NCI-H69 (cell line): ENCODE data around the gene FAM47E.
A peak's percentile ranks its signal among the peaks of the same experiment; 100 is the strongest.
"Not testable (repeated sequence)": the region's sequence is repeated elsewhere in the genome, so short reads cannot be mapped to it uniquely, and the experiment has no call there.

Experiments used
- DNase-seq: peaks from one replicate; lab custom pipeline; 2025; lab: John Stamatoyannopoulos, UW

FAM47E gene

DNA sequence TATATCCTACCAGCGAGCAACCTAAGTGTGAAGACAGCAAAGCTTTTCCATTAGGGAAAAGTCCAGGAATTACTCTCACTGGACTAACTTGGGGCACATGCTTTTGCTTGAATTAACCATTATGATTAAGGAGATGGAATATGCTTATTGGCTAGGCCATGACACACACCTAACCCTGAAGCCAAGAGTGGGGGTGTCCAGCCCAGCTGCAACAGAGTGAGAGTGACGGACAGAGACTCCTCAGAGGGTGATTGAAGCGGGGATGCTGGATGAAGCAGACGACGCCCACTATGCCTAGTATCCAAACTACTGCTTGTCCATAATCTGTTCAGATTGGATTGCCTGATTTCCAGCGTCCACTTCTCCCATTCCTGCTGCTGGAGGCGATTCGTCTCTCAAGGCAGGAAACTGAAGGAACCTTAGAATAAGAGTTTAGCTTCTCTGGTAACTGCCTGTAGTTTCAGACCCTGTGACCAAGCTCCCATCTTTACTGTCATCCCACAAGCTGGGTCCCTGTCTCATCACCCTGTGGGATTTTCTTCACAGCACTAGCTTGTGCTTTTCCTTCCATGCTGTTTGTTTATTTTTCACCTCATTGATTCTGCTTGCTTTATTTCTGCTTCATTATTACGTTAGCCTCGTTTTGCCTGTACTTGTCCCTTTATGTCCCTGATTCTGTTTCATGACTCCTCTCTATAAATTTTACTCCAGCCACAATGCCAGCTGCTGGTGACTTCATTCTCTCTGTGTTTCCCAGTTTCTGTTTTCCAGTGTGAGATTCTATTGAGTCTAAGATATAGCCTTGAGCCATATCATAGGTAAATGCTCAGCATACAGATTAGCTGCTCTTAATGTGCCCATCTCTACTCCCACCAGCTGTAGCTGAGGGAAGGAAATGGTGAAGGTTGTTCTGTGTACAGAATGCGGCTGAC, 19.0 kb downstream of the FAM47E start:
- DNase-seq = peak; percentile 61

DNA sequence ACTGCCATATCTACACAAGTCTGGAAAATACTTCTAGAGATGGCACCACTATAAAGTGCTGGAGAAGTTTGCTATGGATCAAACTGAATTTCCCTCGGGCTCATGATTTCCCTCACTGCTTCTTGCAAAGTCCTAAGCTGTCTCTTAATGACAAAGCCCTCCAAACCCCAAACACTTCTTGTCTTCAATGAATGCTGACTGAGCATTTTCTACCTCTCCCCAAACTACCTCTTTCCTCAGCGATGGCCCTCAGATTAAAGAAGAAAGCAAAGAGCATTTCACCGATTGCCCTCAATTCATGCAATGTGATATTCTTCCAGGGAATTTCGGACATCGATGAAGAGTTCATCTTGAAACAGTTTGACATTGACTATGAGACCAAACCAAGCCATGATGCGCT, 19.7 kb downstream of the FAM47E start:
- no peak for DNase-seq

GRCh38 chr4:76272073-76272472, 20.6 kb downstream of the FAM47E start:
- DNase-seq = no peak

- DNase-seq = no peak
These were observed 21.1 kb downstream of the FAM47E start for GRCh38 chr4:76272582-76272981.

GRCh38 chr4:76272999-76273398, 21.5 kb downstream of the FAM47E start:
- no peak for DNase-seq

GRCh38 chr4:76275486-76276124, 24.1 kb downstream of the FAM47E start:
- DNase-seq = no peak

GRCh38 chr4:76276813-76277212, 25.3 kb downstream of the FAM47E start:
- no peak for DNase-seq

GRCh38 chr4:76277667-76278066, 26.1 kb downstream of the FAM47E start:
- DNase-seq = no peak

DNA sequence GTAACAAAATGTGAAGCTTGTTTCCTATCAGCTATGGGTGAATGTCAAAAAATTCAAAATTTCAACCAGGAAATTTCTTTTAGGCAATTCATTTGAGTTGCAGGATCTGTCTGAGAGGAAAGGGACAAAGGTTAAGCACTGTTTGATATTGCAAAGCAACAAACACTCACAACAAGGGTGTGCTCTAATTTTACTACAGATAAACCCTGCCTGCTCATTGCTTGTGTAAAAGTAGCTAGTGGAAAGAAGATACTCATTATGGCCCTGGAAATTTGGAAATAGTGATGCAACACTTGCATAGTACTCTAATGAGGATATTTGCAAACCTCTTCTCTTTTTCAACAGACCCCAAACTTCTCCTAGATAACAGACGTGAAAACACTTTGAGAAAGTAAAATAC, 27.1 kb downstream of the FAM47E start:
- no peak for DNase-seq

- DNase-seq = peak; percentile 9
These were observed 27.9 kb downstream of the FAM47E start for GRCh38 chr4:76279462-76279861.

GRCh38 chr4:76280488-76281441, 29.2 kb downstream of the FAM47E start:
- DNase-seq = no peak

DNA sequence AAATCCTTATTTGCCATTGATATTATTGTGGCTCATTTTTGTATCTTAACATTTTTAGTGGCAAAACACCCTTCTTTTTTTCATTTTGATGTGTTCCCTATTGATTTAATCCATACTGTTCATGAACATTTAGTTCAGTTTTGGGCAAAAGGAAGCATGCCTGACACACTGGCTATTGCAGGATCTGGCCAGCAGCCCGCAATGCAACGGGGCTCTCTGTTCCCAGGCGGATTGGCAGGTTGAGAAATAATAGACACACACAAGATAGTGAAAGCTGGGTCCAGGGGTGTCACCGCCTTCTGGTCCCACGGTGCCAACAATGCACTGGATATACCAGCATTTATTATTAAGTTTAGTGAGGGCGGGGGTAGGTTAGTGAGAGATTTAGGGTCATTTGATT, 30.1 kb downstream of the FAM47E start:
- not testable (repeated sequence) for DNase-seq

DNA sequence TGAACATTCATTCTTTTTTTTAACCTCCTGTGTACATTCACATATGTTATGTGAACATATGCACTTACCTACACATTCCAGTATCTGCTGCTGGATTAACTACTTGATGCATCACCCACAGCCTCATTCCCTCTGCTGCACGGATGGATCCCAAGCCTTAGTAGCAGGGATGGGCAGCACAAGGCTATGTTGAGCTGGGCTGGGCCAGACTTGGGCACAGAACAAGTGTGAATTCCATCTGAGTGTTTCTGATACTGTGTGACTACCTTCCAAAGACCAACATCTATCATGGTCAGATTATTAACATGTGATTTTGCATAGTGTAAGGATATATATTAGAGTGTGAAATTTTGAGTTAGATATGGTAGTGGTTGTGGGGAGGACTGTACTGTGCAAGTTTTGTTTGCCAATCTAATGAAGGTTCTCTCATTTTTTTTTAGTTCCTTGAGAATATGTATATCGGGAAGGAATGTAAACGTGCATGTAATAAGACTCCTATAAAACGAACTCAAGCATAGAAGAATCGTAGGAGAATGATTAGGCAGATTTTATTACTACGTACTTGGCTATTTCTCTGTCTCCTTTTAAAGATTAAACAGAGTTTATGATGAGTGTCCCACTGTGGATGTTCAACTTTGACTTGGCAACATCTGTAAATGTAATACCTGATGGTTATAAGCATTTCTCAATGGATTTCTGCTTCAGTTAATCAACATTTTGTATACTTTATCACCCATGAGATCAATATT, 31.6 kb downstream of the FAM47E start:
- DNase-seq = no peak

DNA sequence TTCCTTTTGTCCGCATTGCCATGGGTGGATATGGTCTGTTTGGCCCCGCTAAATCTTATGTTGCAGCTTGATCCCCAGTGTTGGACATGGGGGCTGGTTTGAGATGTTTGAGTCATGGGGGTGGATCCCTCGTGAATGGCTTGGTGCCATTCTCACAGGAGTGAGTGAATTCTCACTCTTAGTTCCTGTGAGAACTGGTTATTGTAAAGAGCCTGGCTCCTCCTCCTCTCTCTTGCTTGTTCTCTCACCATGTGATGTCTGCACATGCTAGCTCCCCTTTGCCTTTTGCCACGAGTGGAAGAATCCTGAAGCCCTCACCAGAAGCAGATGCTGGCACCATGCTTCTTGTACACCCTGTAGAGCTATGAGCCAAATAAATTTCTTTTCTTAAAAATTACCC, 32.4 kb downstream of the FAM47E start:
- DNase-seq = no peak

- not testable (repeated sequence) for DNase-seq
These were observed 36.3 kb downstream of the FAM47E start for GRCh38 chr4:76287811-76288210.

GRCh38 chr4:76292730-76293129, 41.2 kb downstream of the FAM47E start:
- DNase-seq = no peak

- no peak for DNase-seq
These were observed 42.3 kb downstream of the FAM47E start for GRCh38 chr4:76293772-76294171.

GRCh38 chr4:76296286-76296820, 44.8 kb downstream of the FAM47E start:
- no peak for DNase-seq

GRCh38 chr4:76298227-76298626, 46.7 kb downstream of the FAM47E start:
- DNase-seq = no peak

GRCh38 chr4:76300012-76300411, 48.5 kb downstream of the FAM47E start:
- DNase-seq = no peak

DNA sequence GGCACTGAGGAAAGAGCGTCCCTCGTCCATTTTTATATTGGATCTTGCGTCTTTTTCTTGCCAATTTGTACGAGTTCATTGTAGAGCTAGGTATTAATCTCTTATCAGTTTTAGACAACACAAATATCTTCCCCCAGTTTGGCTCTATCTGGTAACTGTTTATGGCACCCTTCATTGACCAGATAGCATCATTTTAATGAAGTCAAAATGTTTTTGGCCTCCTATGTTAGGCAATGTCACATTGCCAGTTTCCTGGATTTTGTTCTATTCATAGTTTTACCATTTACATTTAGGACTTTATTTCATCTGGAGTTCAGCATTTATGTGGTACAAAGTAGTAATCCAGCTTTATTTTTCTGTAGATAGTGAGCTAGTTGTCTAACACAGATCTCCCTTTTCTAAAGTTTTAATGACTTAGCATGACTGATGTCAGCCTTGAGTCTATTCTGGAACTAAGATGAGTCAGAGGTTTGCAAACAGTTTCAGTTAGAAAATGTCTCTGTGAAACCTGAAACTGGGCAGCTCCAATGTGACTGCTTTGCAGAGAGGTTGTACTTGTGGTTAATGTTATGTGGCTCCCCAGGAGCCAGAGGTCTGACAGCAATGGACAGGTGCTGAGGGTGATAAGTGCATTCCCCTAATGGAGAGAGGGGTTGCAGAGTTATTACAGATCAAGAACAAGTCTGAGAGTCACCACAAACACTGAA, 49.7 kb downstream of the FAM47E start:
- peak; percentile 71 for DNase-seq
